ENCODE results near the gene SND1.
A peak's percentile ranks its signal among the peaks of the same experiment; 100 is the strongest.

The SND1 gene

DNA sequence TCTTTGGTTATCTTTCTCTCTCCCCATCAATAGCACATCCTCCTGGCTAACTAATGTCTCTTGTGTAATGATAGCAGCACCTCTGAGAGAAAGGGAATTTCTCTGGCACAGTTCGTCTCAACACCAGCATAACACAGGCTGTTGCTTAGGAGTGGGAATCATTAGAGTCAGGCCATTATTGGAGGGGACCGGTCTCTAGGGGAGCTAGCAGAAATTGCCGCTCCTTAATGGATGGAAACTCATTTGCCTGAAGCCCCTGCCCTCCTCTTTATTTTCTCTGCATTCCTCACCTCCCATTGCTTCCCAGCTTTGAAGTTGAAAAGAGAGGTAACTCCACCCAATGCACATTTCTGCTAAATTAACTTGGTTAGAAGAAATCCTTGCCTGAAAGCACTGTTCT lies 367.3 kb downstream of the SND1 start (continued):
- TF ChIP-seq, protein P1, sequence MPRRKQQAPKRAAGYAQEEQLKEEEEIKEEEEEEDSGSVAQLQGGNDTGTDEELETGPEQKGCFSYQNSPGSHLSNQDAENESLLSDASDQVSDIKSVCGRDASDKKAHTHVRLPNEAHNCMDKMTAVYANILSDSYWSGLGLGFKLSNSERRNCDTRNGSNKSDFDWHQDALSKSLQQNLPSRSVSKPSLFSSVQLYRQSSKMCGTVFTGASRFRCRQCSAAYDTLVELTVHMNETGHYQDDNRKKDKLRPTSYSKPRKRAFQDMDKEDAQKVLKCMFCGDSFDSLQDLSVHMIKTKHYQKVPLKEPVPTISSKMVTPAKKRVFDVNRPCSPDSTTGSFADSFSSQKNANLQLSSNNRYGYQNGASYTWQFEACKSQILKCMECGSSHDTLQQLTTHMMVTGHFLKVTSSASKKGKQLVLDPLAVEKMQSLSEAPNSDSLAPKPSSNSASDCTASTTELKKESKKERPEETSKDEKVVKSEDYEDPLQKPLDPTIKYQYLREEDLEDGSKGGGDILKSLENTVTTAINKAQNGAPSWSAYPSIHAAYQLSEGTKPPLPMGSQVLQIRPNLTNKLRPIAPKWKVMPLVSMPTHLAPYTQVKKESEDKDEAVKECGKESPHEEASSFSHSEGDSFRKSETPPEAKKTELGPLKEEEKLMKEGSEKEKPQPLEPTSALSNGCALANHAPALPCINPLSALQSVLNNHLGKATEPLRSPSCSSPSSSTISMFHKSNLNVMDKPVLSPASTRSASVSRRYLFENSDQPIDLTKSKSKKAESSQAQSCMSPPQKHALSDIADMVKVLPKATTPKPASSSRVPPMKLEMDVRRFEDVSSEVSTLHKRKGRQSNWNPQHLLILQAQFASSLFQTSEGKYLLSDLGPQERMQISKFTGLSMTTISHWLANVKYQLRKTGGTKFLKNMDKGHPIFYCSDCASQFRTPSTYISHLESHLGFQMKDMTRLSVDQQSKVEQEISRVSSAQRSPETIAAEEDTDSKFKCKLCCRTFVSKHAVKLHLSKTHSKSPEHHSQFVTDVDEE (CRISPR knock-in tag; IDR thresholded peaks at IDR 0.05) = no peak
- no peak for TF ChIP-seq ZNF70 (CRISPR knock-in tag; IDR thresholded peaks at IDR 0.05)
- TF ChIP-seq, protein P2, sequence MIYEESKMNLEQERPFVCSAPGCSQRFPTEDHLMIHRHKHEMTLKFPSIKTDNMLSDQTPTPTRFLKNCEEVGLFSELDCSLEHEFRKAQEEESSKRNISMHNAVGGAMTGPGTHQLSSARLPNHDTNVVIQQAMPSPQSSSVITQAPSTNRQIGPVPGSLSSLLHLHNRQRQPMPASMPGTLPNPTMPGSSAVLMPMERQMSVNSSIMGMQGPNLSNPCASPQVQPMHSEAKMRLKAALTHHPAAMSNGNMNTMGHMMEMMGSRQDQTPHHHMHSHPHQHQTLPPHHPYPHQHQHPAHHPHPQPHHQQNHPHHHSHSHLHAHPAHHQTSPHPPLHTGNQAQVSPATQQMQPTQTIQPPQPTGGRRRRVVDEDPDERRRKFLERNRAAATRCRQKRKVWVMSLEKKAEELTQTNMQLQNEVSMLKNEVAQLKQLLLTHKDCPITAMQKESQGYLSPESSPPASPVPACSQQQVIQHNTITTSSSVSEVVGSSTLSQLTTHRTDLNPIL (CRISPR knock-in tag; IDR thresholded peaks at IDR 0.05; ENCODE audit: low read depth) = no peak

DNA sequence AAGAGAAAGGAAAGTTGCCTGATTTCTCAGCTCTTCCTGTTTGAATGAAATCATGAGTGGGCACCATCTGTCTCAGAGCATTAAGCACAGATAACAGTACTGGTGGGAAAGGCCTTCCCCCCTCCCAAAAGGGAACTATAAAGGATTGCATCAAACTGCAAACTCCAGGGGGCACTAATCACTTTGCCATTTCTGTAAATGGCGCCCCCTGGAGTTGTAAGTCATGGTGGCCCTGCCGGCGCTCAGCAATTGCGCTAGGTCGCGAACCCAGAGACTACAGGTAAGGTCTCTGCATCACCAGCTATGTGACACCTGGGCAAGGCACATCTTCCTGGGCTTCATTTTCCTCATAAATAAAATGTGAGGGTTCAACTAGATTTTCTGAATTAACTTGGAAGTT lies 368.2 kb downstream of the SND1 start:
- TF ChIP-seq RARB (CRISPR knock-in tag; IDR thresholded peaks at IDR 0.05) (no peak), ZFP30 (CRISPR knock-in tag; IDR thresholded peaks at IDR 0.05) (no peak), ISL1 (CRISPR knock-in tag; IDR thresholded peaks at IDR 0.05) (no peak), SNAI2 (CRISPR knock-in tag; IDR thresholded peaks at IDR 0.05) (no peak), CSDC2 (CRISPR knock-in tag; IDR thresholded peaks at IDR 0.05) (no peak), TCF4 (CRISPR knock-in tag; IDR thresholded peaks at IDR 0.05; ENCODE audit: borderline replicate concordance) (no peak), ZNF70 (CRISPR knock-in tag; IDR thresholded peaks at IDR 0.05) (no peak), ZFP3 (CRISPR knock-in tag; IDR thresholded peaks at IDR 0.05) (no peak), ESRRG (CRISPR knock-in tag; IDR thresholded peaks at IDR 0.05) (no peak)
- TF ChIP-seq, protein P1 (CRISPR knock-in tag; IDR thresholded peaks at IDR 0.05) = no peak
- TF ChIP-seq, protein P2 (CRISPR knock-in tag; IDR thresholded peaks at IDR 0.05; ENCODE audit: low read depth) = no peak
- TF ChIP-seq, protein P3, sequence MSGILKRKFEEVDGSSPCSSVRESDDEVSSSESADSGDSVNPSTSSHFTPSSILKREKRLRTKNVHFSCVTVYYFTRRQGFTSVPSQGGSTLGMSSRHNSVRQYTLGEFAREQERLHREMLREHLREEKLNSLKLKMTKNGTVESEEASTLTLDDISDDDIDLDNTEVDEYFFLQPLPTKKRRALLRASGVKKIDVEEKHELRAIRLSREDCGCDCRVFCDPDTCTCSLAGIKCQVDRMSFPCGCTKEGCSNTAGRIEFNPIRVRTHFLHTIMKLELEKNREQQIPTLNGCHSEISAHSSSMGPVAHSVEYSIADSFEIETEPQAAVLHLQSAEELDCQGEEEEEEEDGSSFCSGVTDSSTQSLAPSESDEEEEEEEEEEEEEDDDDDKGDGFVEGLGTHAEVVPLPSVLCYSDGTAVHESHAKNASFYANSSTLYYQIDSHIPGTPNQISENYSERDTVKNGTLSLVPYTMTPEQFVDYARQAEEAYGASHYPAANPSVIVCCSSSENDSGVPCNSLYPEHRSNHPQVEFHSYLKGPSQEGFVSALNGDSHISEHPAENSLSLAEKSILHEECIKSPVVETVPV (CRISPR knock-in tag; IDR thresholded peaks at IDR 0.05) = no peak
- no peak for ATAC-seq

DNA sequence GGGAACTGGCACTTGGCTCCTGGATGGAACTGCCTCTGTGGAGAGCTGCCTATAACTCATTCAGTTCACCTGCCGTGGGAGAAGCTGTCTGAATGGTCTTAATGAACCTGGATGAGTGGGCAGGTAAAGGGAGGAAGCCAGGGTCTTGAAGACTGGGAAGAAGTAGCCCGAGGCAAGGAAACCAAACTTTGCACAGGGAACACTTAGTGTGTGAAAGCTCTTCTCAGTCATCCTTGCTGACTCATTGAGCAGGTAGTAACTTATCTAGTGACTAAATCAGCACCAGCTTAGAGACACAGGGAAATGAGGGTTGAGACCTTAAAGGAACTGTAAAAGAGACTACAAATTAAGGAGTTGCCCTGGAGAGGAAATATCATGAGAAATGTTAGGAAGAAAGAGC lies 369.4 kb downstream of the SND1 start:
- 0 out of 2 replicates have a peak, but pooled peaks have one; percentile 41 for TF ChIP-seq ZFP30 (CRISPR knock-in tag; IDR thresholded peaks at IDR 0.05)
- TF ChIP-seq, protein P1 (CRISPR knock-in tag; IDR thresholded peaks at IDR 0.05) = no peak
- ATAC-seq = peak; percentile 4; the same call in 2 of the 3 replicates
